ENCODE results near the gene PINK1.

DNA sequence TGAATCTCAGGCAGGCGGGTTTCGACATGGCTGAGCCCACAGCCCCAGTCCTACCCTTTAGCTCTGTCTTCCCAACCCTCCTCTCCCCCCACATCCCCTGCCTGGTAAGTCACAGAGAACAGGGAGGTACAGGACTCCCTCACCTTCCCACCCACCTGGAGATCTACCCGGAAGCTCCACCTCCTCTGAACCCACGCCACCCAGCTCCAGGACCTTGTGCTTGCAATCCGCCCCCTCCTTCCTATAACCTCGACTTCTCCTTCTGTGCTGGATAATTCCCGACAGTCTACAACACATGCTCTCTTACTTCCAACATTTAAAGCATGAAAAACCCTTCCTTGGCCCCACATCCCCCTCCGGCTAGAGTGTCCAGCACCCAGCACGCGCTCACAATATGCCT, 62.3 kb downstream of the PINK1 start:
- TF ChIP-seq POLR2A (IDR thresholded peaks at IDR 0.05; ENCODE audit: low read depth, low read length) = no peak
- no peak for TF ChIP-seq TAF1 (IDR thresholded peaks at IDR 0.05; ENCODE audit: borderline replicate concordance, low read depth, low read length)
